ENCODE measurements around the gene UNKL. TPM values are rescaled to one million over a fixed set of nuclear protein-coding genes. Genes with fewer than 3 reads are reported as not detected.
A peak's percentile ranks its signal among the peaks of the same experiment; 100 is the strongest.

Gene UNKL
- total RNA-seq, 1 donor from 2014 or later, result 6.1 TPM

- no peaks in the 10 kb centered on the region for H3K27me3 Mint-ChIP-seq (ENCODE audit: insufficient read depth, low read depth)
- H3K79me2 ChIP-seq (ENCODE audit: low read depth), result no peaks in the 10 kb centered on the region
- no peaks in the 10 kb centered on the region for H3K27me3 ChIP-seq
- H3K27ac Mint-ChIP-seq, result peak overlapping the region; percentile 33
- no peak overlapping the region for H3K4me3 ChIP-seq
- H3K36me3 ChIP-seq, result no peaks in the 10 kb centered on the region
- no peak overlapping the region for H3K4me2 ChIP-seq
- no peak overlapping the region for H3K4me3 Mint-ChIP-seq
- H3K36me3 Mint-ChIP-seq, result no peaks in the 10 kb centered on the region
- no peak overlapping the region for H2AFZ ChIP-seq (replicated peaks)
- TF ChIP-seq, protein P1, sequence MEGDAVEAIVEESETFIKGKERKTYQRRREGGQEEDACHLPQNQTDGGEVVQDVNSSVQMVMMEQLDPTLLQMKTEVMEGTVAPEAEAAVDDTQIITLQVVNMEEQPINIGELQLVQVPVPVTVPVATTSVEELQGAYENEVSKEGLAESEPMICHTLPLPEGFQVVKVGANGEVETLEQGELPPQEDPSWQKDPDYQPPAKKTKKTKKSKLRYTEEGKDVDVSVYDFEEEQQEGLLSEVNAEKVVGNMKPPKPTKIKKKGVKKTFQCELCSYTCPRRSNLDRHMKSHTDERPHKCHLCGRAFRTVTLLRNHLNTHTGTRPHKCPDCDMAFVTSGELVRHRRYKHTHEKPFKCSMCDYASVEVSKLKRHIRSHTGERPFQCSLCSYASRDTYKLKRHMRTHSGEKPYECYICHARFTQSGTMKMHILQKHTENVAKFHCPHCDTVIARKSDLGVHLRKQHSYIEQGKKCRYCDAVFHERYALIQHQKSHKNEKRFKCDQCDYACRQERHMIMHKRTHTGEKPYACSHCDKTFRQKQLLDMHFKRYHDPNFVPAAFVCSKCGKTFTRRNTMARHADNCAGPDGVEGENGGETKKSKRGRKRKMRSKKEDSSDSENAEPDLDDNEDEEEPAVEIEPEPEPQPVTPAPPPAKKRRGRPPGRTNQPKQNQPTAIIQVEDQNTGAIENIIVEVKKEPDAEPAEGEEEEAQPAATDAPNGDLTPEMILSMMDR (IDR thresholded peaks at IDR 0.05), result no peak
- TF ChIP-seq EZH2 (IDR thresholded peaks at IDR 0.05) (no peak), EZH2phosphoT487 (IDR thresholded peaks at IDR 0.05) (no peak)
- peaks cover 16% of the 10 kb centered on the region for H3K4me1 Mint-ChIP-seq
- no peaks in the 10 kb centered on the region for H3F3A ChIP-seq (ENCODE audit: low read depth)
- H3K9ac ChIP-seq, result no peak overlapping the region
- no peaks in the 10 kb centered on the region for H4K20me1 ChIP-seq (ENCODE audit: low read depth)
- H3K4me1 ChIP-seq, result peaks cover 6% of the 10 kb centered on the region
- no peak for DNase-seq (ENCODE audit: low spot score)
- H3K27ac ChIP-seq, result no peak overlapping the region
- no peaks in the 10 kb centered on the region for H3K9me3 ChIP-seq (ENCODE audit: low read depth)
- no peaks in the 10 kb centered on the region for H3K9me3 Mint-ChIP-seq
Measured at GRCh38 chr16:1430214-1430758, 15.8 kb upstream of the UNKL start.

GRCh38 chr16:1429631-1430030 lies 15.1 kb upstream of the UNKL start:
- no peaks in the 10 kb centered on the region for H3F3A ChIP-seq (ENCODE audit: low read depth)
- H4K20me1 ChIP-seq (ENCODE audit: low read depth), result no peaks in the 10 kb centered on the region
- H3K27me3 ChIP-seq, result no peaks in the 10 kb centered on the region
- peaks cover 6% of the 10 kb centered on the region for H3K4me1 ChIP-seq
- no peak overlapping the region for H3K4me2 ChIP-seq
- no peak overlapping the region for H3K27ac ChIP-seq
- no peak overlapping the region for H2AFZ ChIP-seq (replicated peaks)
- Mint-ChIP-seq H3K27ac (peak overlapping the region; percentile 81), H3K9me3 (no peaks in the 10 kb centered on the region), H3K4me1 (peaks cover 16% of the 10 kb centered on the region), H3K4me3 (peak overlapping the region; percentile 74), H3K36me3 (no peaks in the 10 kb centered on the region), H3K27me3 (ENCODE audit: insufficient read depth, low read depth) (no peaks in the 10 kb centered on the region)
- no peaks in the 10 kb centered on the region for H3K79me2 ChIP-seq (ENCODE audit: low read depth)
- no peak overlapping the region for H3K9ac ChIP-seq
- no peak overlapping the region for H3K4me3 ChIP-seq
- TF ChIP-seq EZH2phosphoT487 (IDR thresholded peaks at IDR 0.05), result no peak
- no peak for TF ChIP-seq EZH2 (IDR thresholded peaks at IDR 0.05)
- TF ChIP-seq, protein P1 (IDR thresholded peaks at IDR 0.05), result no peak
- no peaks in the 10 kb centered on the region for H3K36me3 ChIP-seq
- DNase-seq (ENCODE audit: low spot score), result no peak
- no peaks in the 10 kb centered on the region for H3K9me3 ChIP-seq (ENCODE audit: low read depth)

DNA sequence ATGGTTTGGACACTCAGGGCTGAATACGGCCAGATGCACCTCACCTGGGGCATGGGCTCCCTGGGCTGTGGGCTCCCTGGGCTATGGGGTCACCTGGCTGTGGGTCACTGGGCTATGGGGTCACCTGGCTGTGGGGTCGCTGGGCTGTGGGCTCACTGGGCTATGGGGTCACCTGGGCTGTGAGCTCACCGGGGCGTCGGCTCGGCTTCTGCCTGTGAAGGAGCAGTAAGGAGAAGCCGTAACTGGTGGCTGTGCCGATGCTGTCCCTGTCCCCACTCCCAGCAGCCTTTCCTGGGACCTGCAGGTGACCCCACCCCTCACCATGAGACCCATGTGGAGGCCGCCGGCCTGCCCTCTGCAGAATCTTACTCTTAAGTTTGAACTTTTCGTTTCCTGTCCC lies 14.5 kb upstream of the UNKL start:
- Histone ChIP-seq H3K4me3 (no peak overlapping the region), H3K9me3 (ENCODE audit: low read depth) (no peaks in the 10 kb centered on the region), H3K27ac (no peak overlapping the region), H2AFZ (replicated peaks) (no peak overlapping the region), H4K20me1 (ENCODE audit: low read depth) (no peaks in the 10 kb centered on the region), H3K36me3 (no peaks in the 10 kb centered on the region), H3K79me2 (ENCODE audit: low read depth) (no peaks in the 10 kb centered on the region), H3K9ac (no peak overlapping the region), H3K27me3 (no peaks in the 10 kb centered on the region), H3K4me1 (peaks cover 6% of the 10 kb centered on the region), H3K4me2 (no peak overlapping the region), H3F3A (ENCODE audit: low read depth) (no peaks in the 10 kb centered on the region)
- no peak for DNase-seq (ENCODE audit: low spot score)
- no peak overlapping the region for H3K4me3 Mint-ChIP-seq
- TF ChIP-seq, protein P1 (IDR thresholded peaks at IDR 0.05), result no peak
- TF ChIP-seq EZH2 (IDR thresholded peaks at IDR 0.05), result no peak
- H3K4me1 Mint-ChIP-seq, result peaks cover 16% of the 10 kb centered on the region
- no peak overlapping the region for H3K27ac Mint-ChIP-seq
- H3K27me3 Mint-ChIP-seq (ENCODE audit: insufficient read depth, low read depth), result no peaks in the 10 kb centered on the region
- no peaks in the 10 kb centered on the region for H3K36me3 Mint-ChIP-seq
- H3K9me3 Mint-ChIP-seq, result no peaks in the 10 kb centered on the region

Measured in neural progenitor cell (in vitro differentiated cells).